A549 (cell line): Measurements from ENCODE around the gene PPFIA2. TPM values are rescaled to one million over a fixed set of nuclear protein-coding genes. Genes with fewer than 3 reads are reported as not detected.
A peak's percentile ranks its signal among the peaks of the same experiment; 100 is the strongest.

Experiments used
- ATAC-seq, 2 experiments: fragments of 200-7000 bp in 1 of 2; fragments of >200 bp in 1 of 2; cut with Nextera tagmentation in 1 of 2; cut with Tn5 transposase in 1 of 2; 3 replicates each; pipeline versions ENCODE4 v1.8.0 to v1.9.1; 2018 to 2020; ENCODE audit warnings: mild to moderate bottlenecking in 1 of 2, moderate library complexity in 1 of 2
- CTCF ChIA-PET: fragments of 300-600 bp; sonication (Branson Sonifier 250); formaldehyde crosslinking; extraction: SDS; loops from one replicate; lab custom pipeline; 2021; ENCODE audit warnings: antibody characterized with exemption, inconsistent platforms; lab: Yijun Ruan, JAX
- POLR2A ChIA-PET: fragments of 350-600 bp; formaldehyde crosslinking; extraction: SDS; loops from one replicate; lab custom pipeline; 2021; ENCODE audit warnings: antibody characterized with exemption, inconsistent platforms; lab: Yijun Ruan, JAX
- DNase-seq, 2 experiments: peaks; one replicate each; pipeline versions ENCODE4 v3.0.0 to v3.0.0-alpha.2; 2011 to 2016; ENCODE audit warnings: low read depth in 1 of 2, low spot score in 1 of 2
- FAIRE-seq: peaks from 2 replicates; lab custom pipeline; 2011; peaks lifted over from hg19 to GRCh38; lab: Jason Lieb, UNC
- H3K27ac ChIP-seq, 2 experiments: fragments of >200 bp; sonication (Bioruptor Twin); formaldehyde crosslinking; 3 replicates each; pipeline ENCODE4 v1.5.1; 2016 to 2017
- H3K4me1 ChIP-seq: fragments of >200 bp; sonication (Bioruptor Twin); formaldehyde crosslinking; 3 replicates; pipeline ENCODE4 v1.6.1; 2016
- H3K4me2 ChIP-seq: fragments of >200 bp; sonication (Bioruptor Twin); formaldehyde crosslinking; 3 replicates; pipeline ENCODE4 v1.6.1; 2016
- H3K4me3 ChIP-seq: fragments of >200 bp; sonication (Bioruptor Twin); formaldehyde crosslinking; 3 replicates; pipeline ENCODE4 v1.5.1; 2016
- H3K9me3 ChIP-seq: fragments of >200 bp; sonication (Bioruptor Twin); formaldehyde crosslinking; 3 replicates; pipeline ENCODE4 v1.6.1; 2016
- CTCF ChIP-seq: fragments of >200 bp; sonication (Bioruptor Twin); formaldehyde crosslinking; IDR thresholded peaks from 3 replicates; pipeline ENCODE4 v1.5.1; 2016
- EHF ChIP-seq: fragments of 250-450 bp; sonication (Bioruptor Pico); IDR thresholded peaks from 2 replicates; pipeline ENCODE4 v1.5.0; 2020; ENCODE audit warnings: mild to moderate bottlenecking
- FOSL2 ChIP-seq, 2 experiments: fragments of 450-650 bp in 1 of 2; fragments of >200 bp in 1 of 2; sonication (Bioruptor Twin) in 1 of 2; formaldehyde crosslinking; IDR thresholded peaks; 2 replicates each; pipeline versions ENCODE4 v1.5.0 to v1.6.1; 2016 to 2020; ENCODE audit warnings: mild to moderate bottlenecking in 1 of 2, moderate library complexity in 1 of 2
- FOXS1 ChIP-seq: fragments of 250-450 bp; sonication (Bioruptor Pico); IDR thresholded peaks from 2 replicates; pipeline ENCODE4 v1.5.0; 2020; ENCODE audit warnings: mild to moderate bottlenecking, moderate library complexity
- HOXB13 ChIP-seq: fragments of 250-450 bp; sonication (Bioruptor Pico); IDR thresholded peaks from 2 replicates; pipeline ENCODE4 v1.5.0; 2020; ENCODE audit warnings: low read depth, mild to moderate bottlenecking, moderate library complexity
- JUN ChIP-seq, 2 experiments: fragments of >200 bp; sonication (Bioruptor Twin); formaldehyde crosslinking; IDR thresholded peaks; 2 replicates in 1 of 2; 3 replicates in 1 of 2; pipeline ENCODE4 v1.6.1; 2016 to 2017
- KDM1A ChIP-seq: fragments of 200-600 bp; sonication (generic); IDR thresholded peaks from 2 replicates; pipeline ENCODE4 v1.6.1; 2016; ENCODE audit warnings: low read depth, mild to moderate bottlenecking
- MYC ChIP-seq: IDR thresholded peaks from 2 replicates; pipeline ENCODE4 v1.6.1; 2012; ENCODE audit warnings: mild to moderate bottlenecking, inconsistent platforms, low read length, improper control_type of control experiment, borderline replicate concordance
- NR3C1 ChIP-seq: fragments of >200 bp; sonication (Bioruptor Twin); formaldehyde crosslinking; IDR thresholded peaks from 3 replicates; pipeline ENCODE4 v1.6.1; 2017
- RAD21 ChIP-seq, 2 experiments: fragments of >200 bp in 1 of 2; sonication (Bioruptor Twin) in 1 of 2; formaldehyde crosslinking in 1 of 2; IDR thresholded peaks in 1 of 2; conservative IDR thresholded peaks in 1 of 2; 2 replicates in 1 of 2; 3 replicates in 1 of 2; pipeline ENCODE4 v1.6.1; 2012 to 2018; ENCODE audit warnings: inconsistent platforms in 1 of 2
- RFX5 ChIP-seq: fragments of 450-650 bp; IDR thresholded peaks from 2 replicates; pipeline ENCODE4 v1.7.1; 2014; ENCODE audit warnings: antibody characterized with exemption, mild to moderate bottlenecking, moderate library complexity
- ZFP36 ChIP-seq: fragments of 450-650 bp; IDR thresholded peaks from 2 replicates; pipeline ENCODE4 v1.6.1; 2014; ENCODE audit warnings: borderline replicate concordance; ENCODE audit not compliant: partially characterized antibody
- WGBS: methylation state at CpG from one replicate; pipeline ENCODE4 v1.1.6; 2017; ENCODE audit errors: missing lambda C conversion rate; 5-methylcytosine and 5-hydroxymethylcytosine counted together
- polyA plus RNA-seq, 4 experiments: library from polyadenylated mRNA; depleted of rRNA in 3 of 4; stranded (reverse); fragments of >200 nt; fragmentation: RNase III in 1 of 4; extraction: RNeasy Plus Mini Kit Qiagen cat#74134 plus additional on column Dnase treatment in 1 of 4; gene quantifications; 2 replicates in 3 of 4; 3 replicates in 1 of 4; pipeline ENCODE4 v1.2.3, GENCODE V29; 2011 to 2017
- TF ChIP-seq, protein P1 (sequence below): fragments of >200 bp; sonication (Bioruptor Twin); formaldehyde crosslinking; IDR thresholded peaks from 3 replicates; pipeline ENCODE4 v1.6.1; 2016
- TF ChIP-seq, protein P2 (sequence below): fragments of 150-350 bp; IDR thresholded peaks from 2 replicates; pipeline ENCODE4 v1.6.1; 2014; ENCODE audit warnings: low read depth, mild to moderate bottlenecking, low read length

The PPFIA2 gene
- polyA plus RNA-seq, 2 of the 4 experiments (the other 2 are of a cell fraction): not detected

- no peaks in the 10 kb centered on the region for H3K9me3 ChIP-seq
- no peak overlapping the region for H3K4me3 ChIP-seq
- no peak for FAIRE-seq
- under 1% methylated on average over 3 of the region's 3 CpGs for WGBS
- H3K27ac ChIP-seq: no peak overlapping the region
- ChIA-PET CTCF (interaction anchor here (0.7 kb wide), 1 partner anchor 350 kb away, joined by 3 read pairs; no protein-coding TSS in a partner anchor), POLR2A (no interaction called here)
- peak; percentile 1 to 29 for DNase-seq
- no peaks in the 10 kb centered on the region for H3K4me1 ChIP-seq
- H3K4me2 ChIP-seq: no peak overlapping the region
- TF ChIP-seq MYC (no peak), CTCF (peak; percentile 19; the same call in 2 of the 3 replicates), EHF (CRISPR knock-in tag) (no peak), RFX5 (no peak)
- ATAC-seq: peak; percentile 34 to 78; a peak in 3 of 6 replicates
Measured at GRCh38 chr12:81797100-81797499, 38.0 kb upstream of the PPFIA2 start.

- no peaks in the 10 kb centered on the region for H3K4me1 ChIP-seq
- 4% methylated on average over 2 of the region's 2 CpGs for WGBS
- H3K4me3 ChIP-seq: no peak overlapping the region
- ChIA-PET POLR2A (no interaction called here), CTCF (no interaction called here)
- DNase-seq (no peak), ATAC-seq (no peak), FAIRE-seq (no peak)
- no peaks in the 10 kb centered on the region for H3K9me3 ChIP-seq
- no peak overlapping the region for H3K27ac ChIP-seq
- H3K4me2 ChIP-seq: no peak overlapping the region
- no peak for TF ChIP-seq CTCF
Measured at GRCh38 chr12:81792666-81793065, 33.5 kb upstream of the PPFIA2 start.

DNA sequence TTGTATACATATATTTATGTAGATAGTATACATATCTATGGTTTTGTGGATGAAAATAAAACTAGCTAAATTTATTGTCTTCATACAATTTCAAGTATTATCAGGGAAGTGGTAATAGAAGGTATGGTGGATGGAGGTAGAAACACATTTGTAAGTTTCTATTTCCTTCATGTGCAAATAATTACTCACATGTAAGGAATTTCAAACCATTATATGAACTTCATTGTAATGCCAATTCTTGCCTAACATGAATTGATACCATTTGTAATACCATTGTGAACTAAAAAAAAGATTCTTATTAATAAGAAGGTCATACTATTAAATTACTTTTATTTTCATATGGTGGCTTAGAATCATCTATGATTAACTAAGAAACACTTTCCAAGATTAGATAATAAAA is 20.1 kb upstream of the PPFIA2 start:
- ChIA-PET CTCF (no interaction called here), POLR2A (no interaction called here)
- DNase-seq (no peak), ATAC-seq (no peak), FAIRE-seq (no peak)
- no peak overlapping the region for H3K4me2 ChIP-seq
- H3K27ac ChIP-seq: no peak overlapping the region
- no peak overlapping the region for H3K4me3 ChIP-seq
- H3K9me3 ChIP-seq: no peaks in the 10 kb centered on the region
- TF ChIP-seq NR3C1 (no peak), KDM1A (no peak), JUN (IDR thresholded peaks at IDR 0.05) (no peak), FOSL2 (IDR thresholded peaks at IDR 0.05) (no peak), FOSL2 (CRISPR knock-in tag; IDR thresholded peaks at IDR 0.05) (no peak), ZFP36 (no peak), FOXS1 (CRISPR knock-in tag) (no peak), CTCF (no peak), RAD21 (conservative IDR thresholded peaks at IDR 0.05 in 1 of 2, IDR thresholded peaks at IDR 0.05 in 1 of 2) (no peak), HOXB13 (no peak)
- TF ChIP-seq, protein P1, sequence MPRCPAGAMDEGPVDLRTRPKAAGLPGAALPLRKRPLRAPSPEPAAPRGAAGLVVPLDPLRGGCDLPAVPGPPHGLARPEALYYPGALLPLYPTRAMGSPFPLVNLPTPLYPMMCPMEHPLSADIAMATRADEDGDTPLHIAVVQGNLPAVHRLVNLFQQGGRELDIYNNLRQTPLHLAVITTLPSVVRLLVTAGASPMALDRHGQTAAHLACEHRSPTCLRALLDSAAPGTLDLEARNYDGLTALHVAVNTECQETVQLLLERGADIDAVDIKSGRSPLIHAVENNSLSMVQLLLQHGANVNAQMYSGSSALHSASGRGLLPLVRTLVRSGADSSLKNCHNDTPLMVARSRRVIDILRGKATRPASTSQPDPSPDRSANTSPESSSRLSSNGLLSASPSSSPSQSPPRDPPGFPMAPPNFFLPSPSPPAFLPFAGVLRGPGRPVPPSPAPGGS: no peak
- TF ChIP-seq, protein P2, sequence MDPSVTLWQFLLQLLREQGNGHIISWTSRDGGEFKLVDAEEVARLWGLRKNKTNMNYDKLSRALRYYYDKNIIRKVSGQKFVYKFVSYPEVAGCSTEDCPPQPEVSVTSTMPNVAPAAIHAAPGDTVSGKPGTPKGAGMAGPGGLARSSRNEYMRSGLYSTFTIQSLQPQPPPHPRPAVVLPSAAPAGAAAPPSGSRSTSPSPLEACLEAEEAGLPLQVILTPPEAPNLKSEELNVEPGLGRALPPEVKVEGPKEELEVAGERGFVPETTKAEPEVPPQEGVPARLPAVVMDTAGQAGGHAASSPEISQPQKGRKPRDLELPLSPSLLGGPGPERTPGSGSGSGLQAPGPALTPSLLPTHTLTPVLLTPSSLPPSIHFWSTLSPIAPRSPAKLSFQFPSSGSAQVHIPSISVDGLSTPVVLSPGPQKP: no peak
- no peaks in the 10 kb centered on the region for H3K4me1 ChIP-seq
